HepG2 (cell line): ENCODE results near the gene NLRX1. TPM values are rescaled to one million over a fixed set of nuclear protein-coding genes. Genes with fewer than 3 reads are reported as not detected.

Experiments used
- ADNP ChIP-seq: sonication (generic); formaldehyde crosslinking; IDR thresholded peaks from 2 replicates; pipeline ENCODE4 v1.4.0; 2020; ENCODE audit warnings: missing genetic modification reagents
- CC2D1A ChIP-seq: sonication (generic); formaldehyde crosslinking; IDR thresholded peaks from 2 replicates; pipeline ENCODE4 v1.8.1; 2023; ENCODE audit warnings: mild to moderate bottlenecking, missing genetic modification reagents
- GZF1 ChIP-seq: sonication (generic); formaldehyde crosslinking; IDR thresholded peaks from 2 replicates; pipeline ENCODE4 v1.5.1; 2020; ENCODE audit warnings: mild to moderate bottlenecking, missing genetic modification reagents
- POLR2G ChIP-seq: fragments of 200-400 bp; formaldehyde crosslinking; IDR thresholded peaks from 2 replicates; pipeline ENCODE4 v1.6.1; 2018; ENCODE audit warnings: mild to moderate bottlenecking, low read depth, low read length, moderate library complexity
- RARA ChIP-seq: IDR thresholded peaks from 2 replicates; pipeline ENCODE4 v1.6.1; 2016; ENCODE audit warnings: missing genetic modification reagents, missing compliant biosample characterization
- SMC3 ChIP-seq: IDR thresholded peaks from 2 replicates; pipeline ENCODE4 v1.6.1; 2011; ENCODE audit warnings: low read length, improper control_type of control experiment
- SRY ChIP-seq: sonication (generic); formaldehyde crosslinking; IDR thresholded peaks from 2 replicates; pipeline ENCODE4 v1.8.0; 2022; ENCODE audit warnings: mild to moderate bottlenecking, missing genetic modification reagents
- TRIM24 ChIP-seq: sonication (generic); formaldehyde crosslinking; IDR thresholded peaks from 2 replicates; pipeline ENCODE4 v1.8.0; 2022; ENCODE audit warnings: mild to moderate bottlenecking, missing genetic modification reagents
- YEATS4 ChIP-seq: sonication (generic); formaldehyde crosslinking; IDR thresholded peaks from 2 replicates; pipeline ENCODE4 v1.4.0; 2020; ENCODE audit warnings: missing genetic modification reagents, borderline replicate concordance
- ZFP1 ChIP-seq: IDR thresholded peaks from 2 replicates; pipeline ENCODE4 v1.6.1; 2016
- ZNF12 ChIP-seq: sonication (generic); formaldehyde crosslinking; IDR thresholded peaks from 2 replicates; pipeline ENCODE4 v1.5.0; 2020; ENCODE audit warnings: missing genetic modification reagents
- ZNF318 ChIP-seq: sonication (generic); formaldehyde crosslinking; IDR thresholded peaks from 2 replicates; pipeline ENCODE4 v1.4.0; 2020; ENCODE audit warnings: mild to moderate bottlenecking, missing genetic modification reagents
- ZNF614 ChIP-seq: IDR thresholded peaks from 2 replicates; pipeline ENCODE4 v1.6.1; 2018; ENCODE audit warnings: missing biosample characterization, missing genetic modification reagents, inconsistent platforms, borderline replicate concordance
- ZNF720 ChIP-seq: sonication (generic); formaldehyde crosslinking; IDR thresholded peaks from 2 replicates; pipeline ENCODE4 v1.4.0; 2020; ENCODE audit warnings: missing genetic modification reagents
- ZNF777 ChIP-seq: sonication (generic); formaldehyde crosslinking; IDR thresholded peaks from 2 replicates; pipeline ENCODE4 v1.4.0; 2020; ENCODE audit warnings: missing genetic modification reagents
- ZNF816 ChIP-seq: sonication (generic); formaldehyde crosslinking; IDR thresholded peaks from 2 replicates; pipeline ENCODE4 v1.8.0; 2022; ENCODE audit warnings: missing genetic modification reagents, mild to moderate bottlenecking, borderline replicate concordance
- ZNF878 ChIP-seq: sonication (generic); formaldehyde crosslinking; IDR thresholded peaks from 2 replicates; pipeline ENCODE4 v1.8.1; 2023; ENCODE audit warnings: mild to moderate bottlenecking, missing genetic modification reagents, moderate library complexity
- polyA plus RNA-seq, 8 experiments: library from polyadenylated mRNA; depleted of rRNA in 3 of 8; stranded (reverse) in 7 of 8; unstranded in 1 of 8; fragments of >200 nt; fragmentation: Illumina TruSeq in 4 of 8; extraction: Trizol in 4 of 8; gene quantifications; 2 replicates each; pipeline versions ENCODE4 v1.2.1 to v1.2.3, GENCODE V29; 2011 to 2016; ENCODE audit warnings: low read depth in 4 of 8, missing spikeins in 1 of 8, mixed read lengths in 1 of 8; ENCODE audit not compliant: insufficient read depth in 1 of 8
- total RNA-seq, 5 experiments: library from RNA; depleted of rRNA; stranded (reverse); fragments of >200 nt; fragmentation: Illumina TruSeq; extraction: Trizol; gene quantifications; 2 replicates each; pipeline ENCODE4 v1.2.3, GENCODE V29; 2016; ENCODE audit warnings: low read depth in 1 of 5
- TF ChIP-seq, protein P1 (sequence below): sonication (generic); formaldehyde crosslinking; IDR thresholded peaks from 2 replicates; pipeline ENCODE4 v1.5.1; 2020; ENCODE audit warnings: missing genetic modification reagents, mild to moderate bottlenecking, borderline replicate concordance
- TF ChIP-seq, protein P2 (sequence below): sonication (generic); formaldehyde crosslinking; IDR thresholded peaks from 2 replicates; pipeline ENCODE4 v1.9.0; 2022; ENCODE audit warnings: missing genetic modification reagents, mild to moderate bottlenecking, borderline replicate concordance

Gene NLRX1
- total and polyA plus RNA-seq, 2 of the 13 experiments (the other 11 are each of a cell fraction or from before 2014, with no cell fraction given), result 8.7 to 11.0 TPM

DNA sequence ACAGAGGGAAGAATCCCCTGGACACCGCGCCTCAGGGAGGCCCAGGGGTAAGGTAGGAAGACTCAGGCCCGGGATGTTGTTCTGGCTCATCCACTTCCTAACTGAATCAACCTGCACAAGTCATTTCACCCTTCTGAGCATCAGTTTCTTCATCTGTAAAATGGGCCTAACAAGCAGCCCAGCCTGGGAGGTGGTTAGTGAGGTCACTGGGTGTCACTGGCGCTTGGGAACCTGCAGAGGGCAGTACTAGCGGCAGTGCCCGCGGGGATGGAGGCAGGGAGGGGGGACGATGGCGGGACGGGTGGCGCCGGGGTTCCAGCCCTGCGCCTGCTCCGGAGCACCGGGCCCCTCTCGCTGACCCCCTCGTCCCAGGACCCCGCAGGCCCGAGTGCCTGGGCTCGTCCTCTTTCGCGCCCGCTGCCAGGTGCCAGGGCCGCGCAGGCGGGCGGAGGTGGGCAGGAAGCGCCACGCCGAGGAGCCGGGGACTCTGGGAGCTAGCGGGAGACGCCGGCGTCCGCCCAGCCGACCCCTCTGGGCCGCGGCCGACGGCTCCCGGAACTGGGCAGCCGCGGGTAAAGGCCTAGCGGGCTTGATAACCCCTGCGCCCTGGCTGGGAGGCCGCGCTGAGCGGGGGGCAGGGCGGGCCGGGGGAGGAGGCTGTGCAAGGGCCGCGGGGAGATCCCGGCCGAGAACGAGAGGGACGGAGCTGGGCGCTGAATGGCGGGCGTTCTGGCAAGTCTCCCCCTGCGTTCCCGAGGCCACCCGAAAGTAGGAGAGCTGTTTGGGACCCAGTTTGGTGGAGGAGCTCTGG, at the start of gene NLRX1 (continued):
- no peak for TF ChIP-seq ZNF318 (CRISPR knock-in tag)
- TF ChIP-seq GZF1, result no peak
- TF ChIP-seq, protein P1, sequence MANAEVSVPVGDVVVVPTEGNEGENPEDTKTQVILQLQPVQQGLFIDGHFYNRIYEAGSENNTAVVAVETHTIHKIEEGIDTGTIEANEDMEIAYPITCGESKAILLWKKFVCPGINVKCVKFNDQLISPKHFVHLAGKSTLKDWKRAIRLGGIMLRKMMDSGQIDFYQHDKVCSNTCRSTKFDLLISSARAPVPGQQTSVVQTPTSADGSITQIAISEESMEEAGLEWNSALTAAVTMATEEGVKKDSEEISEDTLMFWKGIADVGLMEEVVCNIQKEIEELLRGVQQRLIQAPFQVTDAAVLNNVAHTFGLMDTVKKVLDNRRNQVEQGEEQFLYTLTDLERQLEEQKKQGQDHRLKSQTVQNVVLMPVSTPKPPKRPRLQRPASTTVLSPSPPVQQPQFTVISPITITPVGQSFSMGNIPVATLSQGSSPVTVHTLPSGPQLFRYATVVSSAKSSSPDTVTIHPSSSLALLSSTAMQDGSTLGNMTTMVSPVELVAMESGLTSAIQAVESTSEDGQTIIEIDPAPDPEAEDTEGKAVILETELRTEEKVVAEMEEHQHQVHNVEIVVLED (CRISPR knock-in tag), result peak; percentile 53; the same call in 1 of the 2 replicates
- no peak for TF ChIP-seq ZNF816 (CRISPR knock-in tag)
- 0 out of 2 replicates have a peak, but pooled peaks have one; percentile 29 for TF ChIP-seq ZFP1 (CRISPR knock-in tag)
- TF ChIP-seq, protein P2, sequence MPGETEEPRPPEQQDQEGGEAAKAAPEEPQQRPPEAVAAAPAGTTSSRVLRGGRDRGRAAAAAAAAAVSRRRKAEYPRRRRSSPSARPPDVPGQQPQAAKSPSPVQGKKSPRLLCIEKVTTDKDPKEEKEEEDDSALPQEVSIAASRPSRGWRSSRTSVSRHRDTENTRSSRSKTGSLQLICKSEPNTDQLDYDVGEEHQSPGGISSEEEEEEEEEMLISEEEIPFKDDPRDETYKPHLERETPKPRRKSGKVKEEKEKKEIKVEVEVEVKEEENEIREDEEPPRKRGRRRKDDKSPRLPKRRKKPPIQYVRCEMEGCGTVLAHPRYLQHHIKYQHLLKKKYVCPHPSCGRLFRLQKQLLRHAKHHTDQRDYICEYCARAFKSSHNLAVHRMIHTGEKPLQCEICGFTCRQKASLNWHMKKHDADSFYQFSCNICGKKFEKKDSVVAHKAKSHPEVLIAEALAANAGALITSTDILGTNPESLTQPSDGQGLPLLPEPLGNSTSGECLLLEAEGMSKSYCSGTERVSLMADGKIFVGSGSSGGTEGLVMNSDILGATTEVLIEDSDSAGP, result peak; percentile 74
- TF ChIP-seq ZNF614 (CRISPR knock-in tag), result no peak
- TF ChIP-seq SRY (CRISPR knock-in tag), result peak; percentile 58
- peak; percentile 99 for TF ChIP-seq ADNP
- TF ChIP-seq ZNF12, result no peak
- peak; percentile 72; the same call in 1 of the 2 replicates for TF ChIP-seq ZNF777 (CRISPR knock-in tag)
- TF ChIP-seq RARA, result peak; percentile 42
- TF ChIP-seq ZNF878, result 0 out of 2 replicates have a peak, but pooled peaks have one; percentile 43
- TF ChIP-seq TRIM24 (CRISPR knock-in tag), result no peak
- peak; percentile 89 for TF ChIP-seq YEATS4 (CRISPR knock-in tag)
- peak; percentile 87 for TF ChIP-seq POLR2G
- TF ChIP-seq CC2D1A (CRISPR knock-in tag), result no peak
- TF ChIP-seq ZNF720 (CRISPR knock-in tag), result no peak
- TF ChIP-seq SMC3, result no peak
